GM12878 (cell line): ENCODE results near the gene PRKRIP1. TPM values are rescaled to one million over a fixed set of nuclear protein-coding genes. Genes with fewer than 3 reads are reported as not detected.

ENCODE experiments used
- ATAC-seq: fragments of 200-7000 bp; cut with Tn5 transposase; 3 replicates; pipeline ENCODE4 v1.9.1; 2020; ENCODE audit warnings: mild to moderate bottlenecking, moderate library complexity
- BruUV-seq: library from RNA; stranded (reverse); fragments of 400-500 nt; replicated peaks from 2 replicates; lab custom pipeline; 2021; lab: Mats Ljungman, UMichigan
- CTCF ChIA-PET: fragments of 300-600 bp; sonication (Branson Sonifier 250); formaldehyde crosslinking; extraction: SDS; loops from one replicate; lab custom pipeline; 2021; ENCODE audit warnings: inconsistent platforms; lab: Yijun Ruan, JAX
- POLR2A ChIA-PET: fragments of 350-600 bp; formaldehyde crosslinking; extraction: SDS; loops from one replicate; lab custom pipeline; 2021; ENCODE audit warnings: inconsistent platforms; lab: Charles Lee
- RAD21 ChIA-PET: fragments of 300-600 bp; sonication (Branson Sonifier 250); formaldehyde crosslinking; loops from one replicate; lab custom pipeline; 2023; ENCODE audit warnings: antibody characterized with exemption; ENCODE audit not compliant: unreplicated experiment; lab: Charles Lee
- SMC1A ChIA-PET: fragments of 300-600 bp; sonication (Branson Sonifier 250); formaldehyde crosslinking; loops from one replicate; lab custom pipeline; 2023; ENCODE audit not compliant: unreplicated experiment, uncharacterized antibody; lab: Charles Lee
- DNase-seq: peaks from one replicate; pipeline ENCODE4 v3.0.0-alpha.2; 2011; ENCODE audit warnings: low read depth, low spot score
- FAIRE-seq: peaks from 3 replicates; lab custom pipeline; 2011; peaks lifted over from hg19 to GRCh38; lab: Jason Lieb, UNC
- H2AFZ ChIP-seq: 2 replicates; pipeline ENCODE4 v1.6.0; 2011; ENCODE audit warnings: low read depth, low read length, control low read depth; ENCODE audit not compliant: control insufficient read depth
- H3K27ac ChIP-seq: 2 replicates; pipeline ENCODE4 v1.5.1; 2011; ENCODE audit warnings: control low read depth; ENCODE audit not compliant: control insufficient read depth, insufficient read depth
- H3K27me3 ChIP-seq, 2 experiments: replicated peaks in 1 of 2; 2 replicates each; pipeline versions ENCODE4 v1.6.0 to v1.6.1; 2011; ENCODE audit warnings: low read length in 1 of 2; ENCODE audit not compliant: control insufficient read depth in 2 of 2, insufficient read depth in 2 of 2
- H3K36me3 ChIP-seq, 2 experiments: 2 replicates each; pipeline ENCODE4 v1.5.1; 2011; ENCODE audit warnings: low read length in 1 of 2; ENCODE audit not compliant: control insufficient read depth in 2 of 2, insufficient read depth in 2 of 2
- H3K4me1 ChIP-seq: 2 replicates; pipeline ENCODE4 v1.6.1; 2011; ENCODE audit warnings: mild to moderate bottlenecking, low read length, moderate library complexity, mixed read lengths; ENCODE audit not compliant: control insufficient read depth, insufficient read depth
- H3K4me2 ChIP-seq: 2 replicates; pipeline ENCODE4 v1.6.0; 2011; ENCODE audit warnings: control low read depth; ENCODE audit not compliant: control insufficient read depth, insufficient read depth
- H3K4me3 ChIP-seq: fragments of 200-600 bp; sonication (generic); 2 replicates; pipeline ENCODE4 v1.5.1; 2016
- H3K79me2 ChIP-seq: 2 replicates; pipeline ENCODE4 v1.6.0; 2011; ENCODE audit warnings: low read length; ENCODE audit not compliant: control insufficient read depth, insufficient read depth
- H3K9ac ChIP-seq: 2 replicates; pipeline ENCODE4 v1.8.0; 2011; ENCODE audit warnings: low read length, control low read depth, mixed read lengths; ENCODE audit not compliant: control insufficient read depth, insufficient read depth
- H3K9me3 ChIP-seq: replicated peaks from 3 replicates; pipeline ENCODE4 v1.5.1; 2011; ENCODE audit warnings: mild to moderate bottlenecking, low read length; ENCODE audit not compliant: control insufficient read depth, insufficient read depth
- H4K20me1 ChIP-seq: 2 replicates; pipeline ENCODE4 v1.6.0; 2011; ENCODE audit not compliant: control insufficient read depth, insufficient read depth
- CBFB ChIP-seq: IDR thresholded peaks from 2 replicates; pipeline ENCODE4 v1.6.1; 2016; ENCODE audit warnings: antibody characterized with exemption, low read depth
- CBX5 ChIP-seq: sonication (generic); IDR thresholded peaks from 2 replicates; pipeline ENCODE4 v1.6.1; 2016; ENCODE audit warnings: low read depth, moderate library complexity, mild to moderate bottlenecking, inconsistent platforms
- IRF4 ChIP-seq: IDR thresholded peaks from 2 replicates; pipeline ENCODE4 v1.6.1; 2011; ENCODE audit warnings: low read depth, low read length
- MTA3 ChIP-seq: IDR thresholded peaks from 2 replicates; pipeline ENCODE4 v1.6.1; 2012; ENCODE audit warnings: low read length, inconsistent platforms, borderline replicate concordance
- RB1 ChIP-seq: fragments of 450-650 bp; formaldehyde crosslinking; IDR thresholded peaks from 2 replicates; pipeline ENCODE4 v1.6.1; 2017; ENCODE audit warnings: mild to moderate bottlenecking, borderline replicate concordance
- SREBF1 ChIP-seq: IDR thresholded peaks from 2 replicates; pipeline ENCODE4 v1.6.1; 2012; ENCODE audit warnings: mild to moderate bottlenecking, low read length
- SRF ChIP-seq, 2 experiments: IDR thresholded peaks; 2 replicates each; pipeline ENCODE4 v1.6.1; 2011; ENCODE audit warnings: low read depth in 2 of 2, low read length in 2 of 2, mild to moderate bottlenecking in 1 of 2, moderate library complexity in 1 of 2
- STAT1 ChIP-seq: fragments of 450-650 bp; conservative IDR thresholded peaks from 2 replicates; pipeline ENCODE4 v1.6.1; 2014; ENCODE audit warnings: antibody characterized with exemption, mild to moderate bottlenecking
- SUPT20H ChIP-seq: IDR thresholded peaks from 2 replicates; pipeline ENCODE4 v1.6.1; 2011; ENCODE audit warnings: low read depth, mild to moderate bottlenecking, low read length, moderate library complexity, borderline replicate concordance; ENCODE audit not compliant: control insufficient read depth
- WGBS: methylation state at CpG from one replicate; pipeline ENCODE4 v1.1.6; 2016; ENCODE audit warnings: low lambda C conversion rate; ENCODE audit not compliant: insufficient replicate concordance, insufficient coverage; ENCODE audit errors: missing lambda C conversion rate; 5-methylcytosine and 5-hydroxymethylcytosine counted together
- in situ Hi-C: fragments of 300-500 bp; cut with MboI; formaldehyde crosslinking; loops from 9 replicates; pipeline ENCODE4 v1.14.3; 2018; ENCODE audit warnings: mixed read lengths
- intact Hi-C: fragments of 100-400 bp; cut with micrococcal nuclease; formaldehyde crosslinking; loops from one replicate; pipeline ENCODE4 v1.14.2; 2022; ENCODE audit not compliant: unreplicated experiment
- polyA plus RNA-seq, 11 experiments: library from polyadenylated mRNA; depleted of rRNA in 4 of 11; unstranded in 6 of 11; stranded (reverse) in 5 of 11; fragments of >200 nt; fragmentation: Nextera tagmentation in 4 of 11; fragmentation: Illumina TruSeq in 1 of 11; extraction: Ambion mirVana in 4 of 11; extraction: Trizol in 1 of 11; gene quantifications; 1 replicate in 1 of 11; 2 replicates in 10 of 11; pipeline versions ENCODE4 v1.2.1 to v1.2.3, GENCODE V29; 2011 to 2016; ENCODE audit warnings: inconsistent platforms in 2 of 11, missing spikeins in 2 of 11, low read depth in 1 of 11
- total RNA-seq, 4 experiments: library from RNA; depleted of rRNA in 3 of 4; stranded (reverse); fragments of >200 nt in 3 of 4; fragmentation: Illumina TruSeq in 1 of 4; extraction: Trizol in 1 of 4; gene quantifications; 2 replicates each; pipeline versions ENCODE4 v1.2.1 to v1.2.3, GENCODE V29; 2013 to 2021
- TF ChIP-seq, protein P1 (sequence below): fragments of 450-650 bp; IDR thresholded peaks from 2 replicates; pipeline ENCODE4 v1.6.1; 2018; ENCODE audit warnings: borderline replicate concordance, mild to moderate bottlenecking; ENCODE audit not compliant: partially characterized antibody
- TF ChIP-seq, protein P2 (sequence below): fragments of 450-650 bp; IDR thresholded peaks from 2 replicates; pipeline ENCODE4 v1.6.1; 2018; ENCODE audit warnings: mild to moderate bottlenecking, low read depth, moderate library complexity; ENCODE audit not compliant: partially characterized antibody
- TF ChIP-seq, protein P3 (sequence below): fragments of 450-650 bp; IDR thresholded peaks from 2 replicates; pipeline ENCODE4 v1.6.1; 2017; ENCODE audit warnings: mild to moderate bottlenecking, low read depth, inconsistent platforms; ENCODE audit not compliant: poor library complexity, severe bottlenecking

The PRKRIP1 gene
- total and polyA plus RNA-seq, 10 of the 15 experiments (the other 5 are each of a cell fraction or from before 2014, with no cell fraction given), result 17.0 to 38.4 (median 25.5) TPM

DNA sequence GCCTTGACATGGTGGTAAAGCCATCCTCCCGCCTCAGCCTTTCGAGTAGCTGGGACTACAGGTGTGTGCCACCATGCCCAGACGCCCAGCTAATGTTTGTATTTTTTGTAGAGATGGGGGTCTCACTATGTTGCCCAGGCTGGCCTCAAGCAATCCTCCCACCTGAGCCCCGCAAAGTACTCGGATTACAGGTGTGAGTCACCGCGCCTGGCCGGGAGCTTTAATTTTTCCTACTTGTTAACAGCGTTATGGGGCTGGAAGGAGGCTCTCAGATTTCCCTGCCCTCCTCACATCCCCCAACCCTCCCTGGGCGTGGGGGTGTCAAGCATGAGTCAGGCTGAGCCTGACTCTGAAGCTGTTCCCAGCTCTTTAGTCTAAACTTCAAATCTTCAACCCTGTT, 60.2 kb downstream of the PRKRIP1 start (continued):
- TF ChIP-seq, protein P1, sequence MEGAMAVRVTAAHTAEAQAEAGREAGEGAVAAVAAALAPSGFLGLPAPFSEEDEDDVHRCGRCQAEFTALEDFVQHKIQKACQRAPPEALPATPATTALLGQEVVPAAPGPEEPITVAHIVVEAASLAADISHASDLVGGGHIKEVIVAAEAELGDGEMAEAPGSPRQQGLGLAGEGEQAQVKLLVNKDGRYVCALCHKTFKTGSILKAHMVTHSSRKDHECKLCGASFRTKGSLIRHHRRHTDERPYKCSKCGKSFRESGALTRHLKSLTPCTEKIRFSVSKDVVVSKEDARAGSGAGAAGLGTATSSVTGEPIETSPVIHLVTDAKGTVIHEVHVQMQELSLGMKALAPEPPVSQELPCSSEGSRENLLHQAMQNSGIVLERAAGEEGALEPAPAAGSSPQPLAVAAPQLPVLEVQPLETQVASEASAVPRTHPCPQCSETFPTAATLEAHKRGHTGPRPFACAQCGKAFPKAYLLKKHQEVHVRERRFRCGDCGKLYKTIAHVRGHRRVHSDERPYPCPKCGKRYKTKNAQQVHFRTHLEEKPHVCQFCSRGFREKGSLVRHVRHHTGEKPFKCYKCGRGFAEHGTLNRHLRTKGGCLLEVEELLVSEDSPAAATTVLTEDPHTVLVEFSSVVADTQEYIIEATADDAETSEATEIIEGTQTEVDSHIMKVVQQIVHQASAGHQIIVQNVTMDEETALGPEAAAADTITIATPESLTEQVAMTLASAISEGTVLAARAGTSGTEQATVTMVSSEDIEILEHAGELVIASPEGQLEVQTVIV, result no peak
- TF ChIP-seq, all 136 proteins: peak for 0

DNA sequence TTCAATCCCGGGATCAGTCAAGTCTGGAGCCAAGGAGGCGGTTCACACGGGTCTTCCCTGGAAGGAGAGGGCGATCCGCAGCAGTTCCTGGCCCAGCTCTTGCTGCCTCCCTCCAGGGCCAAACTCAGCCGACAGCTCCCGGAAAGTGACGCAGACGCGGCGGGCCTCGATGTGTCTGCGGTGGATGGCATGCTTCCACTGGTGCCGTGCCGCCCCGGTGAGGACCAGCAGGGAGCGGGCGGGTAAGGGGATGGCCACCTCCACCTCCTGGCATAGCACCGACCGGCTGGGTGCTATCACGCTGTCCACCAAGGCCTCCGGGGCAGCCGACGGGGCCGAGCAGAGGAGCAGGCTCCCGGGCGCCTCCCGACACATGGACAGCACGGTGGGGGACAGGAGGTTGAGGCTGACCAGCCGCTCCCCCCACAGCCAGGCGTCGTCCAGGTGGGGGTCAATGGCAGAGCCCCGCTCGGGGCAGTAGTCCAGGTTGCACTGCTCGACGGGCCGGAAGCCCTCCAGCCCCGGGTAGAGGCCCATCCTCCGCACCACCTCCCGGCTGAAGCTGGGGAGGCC, 61.3 kb downstream of the PRKRIP1 start:
- no TSS peak for BruUV-seq
- H3K4me2 ChIP-seq, result no peak overlapping the region
- ChIA-PET SMC1A (no interaction called here), CTCF (interaction anchor here (3.2 kb wide), 1 partner anchor 53 kb away, joined by 14 read pairs; no protein-coding TSS in a partner anchor), RAD21 (interaction anchor here (1.5 kb wide), 1 partner anchor 9 kb away, joined by 3 read pairs; no protein-coding TSS in a partner anchor), POLR2A (no interaction called here)
- no peak overlapping the region for H3K9ac ChIP-seq
- H4K20me1 ChIP-seq, result no peaks in the 10 kb centered on the region
- no peaks in the 10 kb centered on the region for H3K4me1 ChIP-seq
- no peak overlapping the region for H2AFZ ChIP-seq
- no peak overlapping the region for H3K27ac ChIP-seq
- intact Hi-C loops, result no loop called here
- TF ChIP-seq, protein P2, sequence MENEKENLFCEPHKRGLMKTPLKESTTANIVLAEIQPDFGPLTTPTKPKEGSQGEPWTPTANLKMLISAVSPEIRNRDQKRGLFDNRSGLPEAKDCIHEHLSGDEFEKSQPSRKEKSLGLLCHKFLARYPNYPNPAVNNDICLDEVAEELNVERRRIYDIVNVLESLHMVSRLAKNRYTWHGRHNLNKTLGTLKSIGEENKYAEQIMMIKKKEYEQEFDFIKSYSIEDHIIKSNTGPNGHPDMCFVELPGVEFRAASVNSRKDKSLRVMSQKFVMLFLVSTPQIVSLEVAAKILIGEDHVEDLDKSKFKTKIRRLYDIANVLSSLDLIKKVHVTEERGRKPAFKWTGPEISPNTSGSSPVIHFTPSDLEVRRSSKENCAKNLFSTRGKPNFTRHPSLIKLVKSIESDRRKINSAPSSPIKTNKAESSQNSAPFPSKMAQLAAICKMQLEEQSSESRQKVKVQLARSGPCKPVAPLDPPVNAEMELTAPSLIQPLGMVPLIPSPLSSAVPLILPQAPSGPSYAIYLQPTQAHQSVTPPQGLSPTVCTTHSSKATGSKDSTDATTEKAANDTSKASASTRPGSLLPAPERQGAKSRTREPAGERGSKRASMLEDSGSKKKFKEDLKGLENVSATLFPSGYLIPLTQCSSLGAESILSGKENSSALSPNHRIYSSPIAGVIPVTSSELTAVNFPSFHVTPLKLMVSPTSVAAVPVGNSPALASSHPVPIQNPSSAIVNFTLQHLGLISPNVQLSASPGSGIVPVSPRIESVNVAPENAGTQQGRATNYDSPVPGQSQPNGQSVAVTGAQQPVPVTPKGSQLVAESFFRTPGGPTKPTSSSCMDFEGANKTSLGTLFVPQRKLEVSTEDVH, result no peak
- no peak for TF ChIP-seq CBFB
- TF ChIP-seq, protein P3, sequence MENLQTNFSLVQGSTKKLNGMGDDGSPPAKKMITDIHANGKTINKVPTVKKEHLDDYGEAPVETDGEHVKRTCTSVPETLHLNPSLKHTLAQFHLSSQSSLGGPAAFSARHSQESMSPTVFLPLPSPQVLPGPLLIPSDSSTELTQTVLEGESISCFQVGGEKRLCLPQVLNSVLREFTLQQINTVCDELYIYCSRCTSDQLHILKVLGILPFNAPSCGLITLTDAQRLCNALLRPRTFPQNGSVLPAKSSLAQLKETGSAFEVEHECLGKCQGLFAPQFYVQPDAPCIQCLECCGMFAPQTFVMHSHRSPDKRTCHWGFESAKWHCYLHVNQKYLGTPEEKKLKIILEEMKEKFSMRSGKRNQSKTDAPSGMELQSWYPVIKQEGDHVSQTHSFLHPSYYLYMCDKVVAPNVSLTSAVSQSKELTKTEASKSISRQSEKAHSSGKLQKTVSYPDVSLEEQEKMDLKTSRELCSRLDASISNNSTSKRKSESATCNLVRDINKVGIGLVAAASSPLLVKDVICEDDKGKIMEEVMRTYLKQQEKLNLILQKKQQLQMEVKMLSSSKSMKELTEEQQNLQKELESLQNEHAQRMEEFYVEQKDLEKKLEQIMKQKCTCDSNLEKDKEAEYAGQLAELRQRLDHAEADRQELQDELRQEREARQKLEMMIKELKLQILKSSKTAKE, result no peak
- no peak for TF ChIP-seq STAT1
- TF ChIP-seq CBX5, result no peak
- no peak for TF ChIP-seq SREBF1
- no peak for TF ChIP-seq SUPT20H
- TF ChIP-seq RB1, result no peak
- no peak for TF ChIP-seq SRF (IDR thresholded peaks at IDR 0.05; ENCODE audit: low read depth in 2 of 2, low read length in 2 of 2)
- no peak for TF ChIP-seq IRF4
- no peak for TF ChIP-seq MTA3
- ATAC-seq, result no peak
- FAIRE-seq, result no peak
- no peaks in the 10 kb centered on the region for H3K27me3 ChIP-seq
- no peak for DNase-seq
- in situ Hi-C loops, result loop anchor here (10.0 kb wide), 1 partner anchor 53 kb away; no protein-coding TSS in a partner anchor
- WGBS, result 94% methylated on average over 40 of the region's 40 CpGs
- H3K36me3 ChIP-seq, result peaks cover 11% of the 10 kb centered on the region in 2 experiments
- no peaks in the 10 kb centered on the region for H3K9me3 ChIP-seq
- H3K4me3 ChIP-seq, result no peak overlapping the region
- H3K79me2 ChIP-seq, result peaks cover 4% of the 10 kb centered on the region; the same call in 1 of the 2 replicates
